ENCODE data around the gene CTSZ.

The CTSZ gene

DNA sequence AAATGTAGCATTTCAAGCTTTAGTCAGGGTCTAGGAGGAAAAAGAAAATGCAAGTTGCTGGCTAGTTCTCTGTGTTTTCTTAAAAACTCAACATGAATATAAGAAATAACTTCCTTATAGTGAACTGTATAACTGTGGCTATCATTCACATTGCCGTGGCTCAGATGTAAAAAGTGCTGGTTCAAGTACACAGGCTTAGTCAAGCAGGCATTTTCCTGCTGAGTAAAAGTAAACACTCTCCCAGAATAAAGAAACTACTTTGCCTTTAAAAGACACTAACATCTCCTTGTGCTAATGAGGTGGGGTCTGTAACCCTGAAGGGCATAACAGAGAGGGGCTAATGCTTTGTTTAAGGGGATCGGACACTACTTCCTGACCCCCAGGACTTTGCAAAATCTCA lies 21.8 kb upstream of the CTSZ start:
- peaks cover 25% of the 10 kb centered on the region for H3K4me1 ChIP-seq (ENCODE audit: control insufficient read depth, insufficient read depth, low read length)

DNA sequence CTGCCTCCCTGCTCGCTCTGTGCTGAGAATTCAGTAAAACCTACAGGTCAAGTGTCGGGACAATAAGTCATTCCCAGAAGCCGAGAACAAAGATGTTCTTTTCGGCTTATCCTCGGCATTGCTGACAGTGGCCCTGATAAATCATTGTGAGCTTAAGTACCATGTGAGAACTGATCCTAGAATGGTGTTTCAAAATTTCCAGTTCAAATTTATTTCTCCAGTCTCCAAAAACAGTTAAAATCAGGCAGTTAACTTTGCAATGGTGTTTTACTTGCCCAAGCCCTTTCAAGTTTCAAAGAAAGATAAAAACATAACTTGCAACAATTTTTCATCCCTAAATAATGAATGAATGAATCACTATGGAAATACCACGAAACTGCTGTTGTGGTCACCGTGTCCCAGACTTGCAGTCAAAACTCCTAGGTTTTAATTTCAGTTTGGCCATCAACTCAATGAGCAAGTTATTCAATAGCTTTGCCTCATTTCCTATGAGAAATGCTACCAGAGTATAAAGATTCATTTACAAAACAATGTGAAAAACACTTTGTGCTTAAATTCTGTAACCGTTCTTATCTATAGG lies 20.8 kb upstream of the CTSZ start:
- no peaks in the 10 kb centered on the region for H3K27me3 ChIP-seq (ENCODE audit: control insufficient read depth, insufficient read depth, low read length)
- no peaks in the 10 kb centered on the region for H3K36me3 ChIP-seq (ENCODE audit: control insufficient read depth, insufficient read depth, low read length)
- H3K4me3 ChIP-seq (ENCODE audit: low read length): no peak overlapping the region
- no peaks in the 10 kb centered on the region for H3K9me3 ChIP-seq (ENCODE audit: control insufficient read depth, low read length)
- H3K4me1 ChIP-seq (ENCODE audit: control insufficient read depth, insufficient read depth, low read length): peaks cover 22% of the 10 kb centered on the region
- H3K9ac ChIP-seq (ENCODE audit: low read length): no peak overlapping the region

More for the DNA sequence above, 21.8 kb upstream of the CTSZ start:
- H3K27me3 ChIP-seq (ENCODE audit: control insufficient read depth, insufficient read depth, low read length): no peaks in the 10 kb centered on the region
- no peak overlapping the region for H3K4me3 ChIP-seq (ENCODE audit: low read length)
- no peaks in the 10 kb centered on the region for H3K9me3 ChIP-seq (ENCODE audit: control insufficient read depth, low read length)
- no peaks in the 10 kb centered on the region for H3K36me3 ChIP-seq (ENCODE audit: control insufficient read depth, insufficient read depth, low read length)
- peak overlapping the region; percentile 19 for H3K9ac ChIP-seq (ENCODE audit: low read length)

DNA sequence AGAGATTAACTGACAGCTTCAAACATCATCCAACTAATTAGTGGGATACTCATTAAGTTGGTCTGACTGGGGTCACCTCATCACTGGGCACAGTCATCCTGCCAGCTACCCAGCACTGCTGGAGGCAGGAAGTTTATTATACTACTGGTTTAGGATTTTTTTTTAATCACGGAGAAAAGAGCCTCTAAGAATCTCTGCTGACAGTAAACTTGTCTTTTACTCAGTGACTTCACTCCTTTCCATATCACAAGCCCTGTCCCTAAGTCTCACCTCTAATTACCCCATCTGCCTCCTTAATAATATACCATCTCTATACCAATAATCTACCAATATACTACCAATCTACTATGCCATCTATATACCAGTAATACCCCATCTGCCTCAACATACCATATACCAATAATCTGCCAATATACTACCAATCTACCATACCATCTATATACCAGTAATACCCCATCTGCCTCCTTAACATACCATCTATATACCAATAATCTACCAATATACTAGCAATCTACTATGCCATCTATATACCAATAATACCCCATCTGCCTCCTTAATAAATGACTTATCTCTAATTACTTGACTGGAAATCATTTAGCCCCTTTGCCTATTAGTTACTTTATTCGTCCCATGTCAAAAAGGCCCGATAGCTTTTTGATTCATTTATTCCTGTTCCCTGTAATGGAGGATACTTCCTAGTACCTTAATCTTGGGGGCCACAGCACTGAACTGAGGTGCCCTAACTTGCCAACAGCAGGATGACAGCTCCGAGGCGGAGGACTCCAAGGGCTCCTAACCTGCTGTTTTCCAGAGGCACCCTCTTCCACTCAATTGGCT lies 20.1 kb upstream of the CTSZ start:
- Histone ChIP-seq H3K9ac (ENCODE audit: low read length) (no peak overlapping the region), H3K9me3 (ENCODE audit: control insufficient read depth, low read length) (no peaks in the 10 kb centered on the region), H3K36me3 (ENCODE audit: control insufficient read depth, insufficient read depth, low read length) (no peaks in the 10 kb centered on the region), H3K4me1 (ENCODE audit: control insufficient read depth, insufficient read depth, low read length) (peaks cover 20% of the 10 kb centered on the region), H3K27me3 (ENCODE audit: control insufficient read depth, insufficient read depth, low read length) (no peaks in the 10 kb centered on the region), H3K4me3 (ENCODE audit: low read length) (no peak overlapping the region)

DNA sequence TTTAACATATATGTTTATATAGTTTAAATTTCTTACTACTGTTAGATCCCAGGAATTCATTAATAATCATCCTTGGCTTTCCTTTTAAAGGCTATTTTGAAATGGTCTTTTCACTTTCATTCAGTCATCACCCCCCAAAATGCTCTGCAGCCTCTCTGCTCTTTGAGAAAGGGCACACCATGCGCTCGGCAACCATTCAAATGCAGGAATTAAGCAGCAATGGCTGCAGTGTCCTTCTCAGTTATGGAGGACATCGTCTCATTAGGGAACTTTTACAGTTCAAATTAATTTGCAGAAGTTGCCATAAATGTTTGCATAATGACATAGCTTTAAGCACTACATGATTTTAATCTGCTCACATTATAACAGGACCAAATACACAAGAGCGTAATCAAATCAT lies 18.5 kb upstream of the CTSZ start:
- no peak overlapping the region for H3K4me3 ChIP-seq (ENCODE audit: low read length)
- no peaks in the 10 kb centered on the region for H3K27me3 ChIP-seq (ENCODE audit: control insufficient read depth, insufficient read depth, low read length)
- no peaks in the 10 kb centered on the region for H3K9me3 ChIP-seq (ENCODE audit: control insufficient read depth, low read length)
- peaks cover 10% of the 10 kb centered on the region for H3K4me1 ChIP-seq (ENCODE audit: control insufficient read depth, insufficient read depth, low read length)
- no peak overlapping the region for H3K9ac ChIP-seq (ENCODE audit: low read length)
- H3K36me3 ChIP-seq (ENCODE audit: control insufficient read depth, insufficient read depth, low read length): no peaks in the 10 kb centered on the region

DNA sequence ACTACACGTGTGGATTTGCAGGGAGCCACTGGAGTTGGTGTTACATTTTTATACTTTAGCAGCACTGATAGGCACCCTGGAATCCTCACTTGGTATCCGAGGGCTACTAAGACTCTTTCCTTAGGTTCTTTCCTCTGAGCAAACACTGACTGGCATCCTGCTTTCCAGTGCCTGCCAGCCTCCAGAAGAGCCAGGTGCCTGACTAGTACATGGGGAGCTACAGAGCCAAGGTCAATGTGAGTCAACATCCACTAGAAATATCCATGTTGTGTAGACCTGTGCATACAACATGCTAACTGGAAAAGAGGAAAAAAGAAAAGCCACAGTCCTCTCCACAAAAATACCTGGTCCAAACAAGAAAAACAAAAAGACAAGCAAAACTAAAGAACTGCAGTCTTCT lies 18.0 kb upstream of the CTSZ start:
- no peaks in the 10 kb centered on the region for H3K27me3 ChIP-seq (ENCODE audit: control insufficient read depth, insufficient read depth, low read length)
- H3K9ac ChIP-seq (ENCODE audit: low read length): no peak overlapping the region
- no peak overlapping the region for H3K4me3 ChIP-seq (ENCODE audit: low read length)
- peaks cover 10% of the 10 kb centered on the region for H3K4me1 ChIP-seq (ENCODE audit: control insufficient read depth, insufficient read depth, low read length)
- no peaks in the 10 kb centered on the region for H3K9me3 ChIP-seq (ENCODE audit: control insufficient read depth, low read length)
- no peaks in the 10 kb centered on the region for H3K36me3 ChIP-seq (ENCODE audit: control insufficient read depth, insufficient read depth, low read length)

DNA sequence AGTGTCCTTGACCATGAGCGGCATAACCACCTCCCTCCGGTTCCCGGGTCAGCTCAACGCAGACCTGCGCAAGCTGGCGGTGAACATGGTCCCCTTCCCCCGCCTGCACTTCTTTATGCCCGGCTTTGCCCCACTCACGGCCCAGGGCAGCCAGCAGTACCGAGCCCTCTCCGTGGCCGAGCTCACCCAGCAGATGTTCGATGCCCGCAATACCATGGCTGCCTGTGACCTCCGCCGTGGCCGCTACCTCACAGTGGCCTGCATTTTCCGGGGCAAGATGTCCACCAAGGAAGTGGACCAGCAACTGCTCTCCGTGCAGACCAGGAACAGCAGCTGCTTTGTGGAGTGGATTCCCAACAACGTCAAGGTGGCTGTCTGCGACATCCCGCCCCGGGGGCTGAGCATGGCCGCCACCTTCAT lies 17.1 kb upstream of the CTSZ start:
- Histone ChIP-seq H3K9ac (ENCODE audit: low read length) (no peak overlapping the region), H3K4me1 (ENCODE audit: control insufficient read depth, insufficient read depth, low read length) (peaks cover 3% of the 10 kb centered on the region), H3K27me3 (ENCODE audit: control insufficient read depth, insufficient read depth, low read length) (no peaks in the 10 kb centered on the region), H3K4me3 (ENCODE audit: low read length) (no peak overlapping the region), H3K9me3 (ENCODE audit: control insufficient read depth, low read length) (no peaks in the 10 kb centered on the region), H3K36me3 (ENCODE audit: control insufficient read depth, insufficient read depth, low read length) (no peaks in the 10 kb centered on the region)

DNA sequence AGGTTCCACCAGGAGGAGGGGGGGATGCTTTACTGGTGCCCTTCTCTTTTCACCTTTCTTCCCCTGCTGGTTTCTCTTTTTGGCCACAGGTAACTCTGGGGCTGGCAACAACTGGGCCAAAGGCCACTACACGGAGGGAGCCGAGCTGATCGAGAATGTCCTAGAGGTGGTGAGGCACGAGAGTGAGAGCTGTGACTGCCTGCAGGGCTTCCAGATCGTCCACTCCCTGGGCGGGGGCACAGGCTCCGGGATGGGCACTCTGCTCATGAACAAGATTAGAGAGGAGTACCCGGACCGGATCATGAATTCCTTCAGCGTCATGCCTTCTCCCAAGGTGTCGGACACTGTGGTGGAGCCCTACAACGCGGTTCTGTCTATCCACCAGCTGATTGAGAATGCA lies 16.6 kb upstream of the CTSZ start:
- Histone ChIP-seq H3K9me3 (ENCODE audit: control insufficient read depth, low read length) (no peaks in the 10 kb centered on the region), H3K36me3 (ENCODE audit: control insufficient read depth, insufficient read depth, low read length) (no peaks in the 10 kb centered on the region)

DNA sequence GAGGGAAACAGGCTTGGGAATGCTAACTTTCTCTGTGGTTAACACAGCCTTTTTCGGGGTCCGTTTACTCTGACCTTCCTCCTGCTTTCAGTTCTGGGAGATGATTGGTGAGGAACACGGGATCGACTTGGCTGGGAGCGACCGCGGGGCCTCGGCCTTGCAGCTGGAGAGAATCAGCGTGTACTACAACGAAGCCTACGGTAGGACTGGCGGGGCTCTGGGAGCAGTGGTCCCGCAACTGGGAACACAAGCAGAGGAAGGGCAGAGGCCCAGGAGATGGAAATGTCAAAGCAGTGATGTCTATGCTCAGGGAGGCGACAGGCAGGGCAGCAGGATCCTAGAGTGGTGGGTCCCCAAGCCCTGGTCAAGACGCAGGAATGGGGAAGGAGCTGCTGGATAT lies 15.7 kb upstream of the CTSZ start:
- Histone ChIP-seq H3K36me3 (ENCODE audit: control insufficient read depth, insufficient read depth, low read length) (no peaks in the 10 kb centered on the region), H3K9me3 (ENCODE audit: control insufficient read depth, low read length) (no peaks in the 10 kb centered on the region), H3K4me1 (ENCODE audit: control insufficient read depth, insufficient read depth, low read length) (no peaks in the 10 kb centered on the region), H3K4me3 (ENCODE audit: low read length) (no peak overlapping the region), H3K27me3 (ENCODE audit: control insufficient read depth, insufficient read depth, low read length) (no peaks in the 10 kb centered on the region), H3K9ac (ENCODE audit: low read length) (no peak overlapping the region)

More for the DNA sequence above, 16.6 kb upstream of the CTSZ start:
- H3K27me3 ChIP-seq (ENCODE audit: control insufficient read depth, insufficient read depth, low read length): no peaks in the 10 kb centered on the region
- H3K9ac ChIP-seq (ENCODE audit: low read length): no peak overlapping the region
- H3K4me1 ChIP-seq (ENCODE audit: control insufficient read depth, insufficient read depth, low read length): no peaks in the 10 kb centered on the region
- H3K4me3 ChIP-seq (ENCODE audit: low read length): no peak overlapping the region

DNA sequence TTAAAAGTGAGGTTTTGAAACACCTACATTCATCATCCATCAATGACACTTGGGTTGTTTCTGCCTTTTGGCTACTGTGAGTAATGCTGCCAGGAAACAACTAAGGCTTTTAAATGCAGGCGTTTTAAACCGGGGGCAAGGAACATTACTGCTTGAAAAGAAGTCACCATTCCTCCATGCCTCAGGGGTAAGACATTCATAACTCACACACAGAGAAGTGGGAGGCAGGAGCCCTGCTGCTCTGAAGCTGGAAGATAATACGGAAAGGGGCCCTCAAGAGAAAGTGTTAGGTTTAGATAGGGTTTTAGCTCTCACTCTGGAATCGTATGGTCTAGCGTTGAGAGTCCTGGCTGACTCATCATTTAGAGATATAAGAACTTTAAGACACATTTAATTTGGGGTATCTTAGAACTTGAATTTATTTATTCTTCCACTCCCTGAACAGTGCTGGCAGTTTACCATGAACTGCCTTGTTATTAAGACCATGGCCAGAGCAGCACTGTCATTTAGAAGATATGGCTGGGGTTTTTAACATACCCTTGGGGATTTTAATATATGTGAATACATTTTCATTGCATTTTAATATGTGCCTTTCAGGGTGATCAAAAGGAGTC lies 14.0 kb upstream of the CTSZ start:
- Histone ChIP-seq H3K27me3 (ENCODE audit: control insufficient read depth, insufficient read depth, low read length) (no peaks in the 10 kb centered on the region), H3K9ac (ENCODE audit: low read length) (no peak overlapping the region), H3K4me1 (ENCODE audit: control insufficient read depth, insufficient read depth, low read length) (no peaks in the 10 kb centered on the region), H3K36me3 (ENCODE audit: control insufficient read depth, insufficient read depth, low read length) (no peaks in the 10 kb centered on the region), H3K9me3 (ENCODE audit: control insufficient read depth, low read length) (no peaks in the 10 kb centered on the region), H3K4me3 (ENCODE audit: low read length) (no peak overlapping the region)

DNA sequence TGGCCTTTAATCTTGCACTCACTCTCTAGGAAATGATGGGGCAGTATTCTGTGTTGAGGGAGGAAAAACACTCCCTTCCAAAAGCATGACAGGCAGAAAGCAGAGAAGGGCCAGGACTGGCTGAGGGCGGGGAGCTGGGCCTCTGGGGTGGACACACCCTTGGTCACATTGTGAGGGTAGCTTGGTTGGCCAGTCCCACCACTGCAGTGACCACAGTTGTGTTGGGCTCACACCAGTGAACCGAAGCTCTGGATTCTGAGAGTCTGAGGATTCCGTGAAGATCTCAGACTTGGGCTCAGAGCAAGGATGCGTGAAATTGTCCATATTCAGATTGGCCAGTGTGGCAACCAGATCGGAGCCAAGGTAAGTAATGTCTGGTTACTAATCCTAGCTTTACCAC lies 12.2 kb upstream of the CTSZ start, which contains the start of gene TUBB1:
Gene TUBB1, plus strand, starts transcription at position 213 of the 400 bp plus-strand sequence. Its CDS starts 94 bp downstream, at position 307.
- no peaks in the 10 kb centered on the region for H3K4me1 ChIP-seq (ENCODE audit: control insufficient read depth, insufficient read depth, low read length)
- H3K27me3 ChIP-seq (ENCODE audit: control insufficient read depth, insufficient read depth, low read length): no peaks in the 10 kb centered on the region
- no peaks in the 10 kb centered on the region for H3K36me3 ChIP-seq (ENCODE audit: control insufficient read depth, insufficient read depth, low read length)
- H3K9me3 ChIP-seq (ENCODE audit: control insufficient read depth, low read length): no peaks in the 10 kb centered on the region
- H3K9ac ChIP-seq (ENCODE audit: low read length): no peak within 1 kb of the TSS
- H3K4me3 ChIP-seq (ENCODE audit: low read length): no peak within 1 kb of the TSS

DNA sequence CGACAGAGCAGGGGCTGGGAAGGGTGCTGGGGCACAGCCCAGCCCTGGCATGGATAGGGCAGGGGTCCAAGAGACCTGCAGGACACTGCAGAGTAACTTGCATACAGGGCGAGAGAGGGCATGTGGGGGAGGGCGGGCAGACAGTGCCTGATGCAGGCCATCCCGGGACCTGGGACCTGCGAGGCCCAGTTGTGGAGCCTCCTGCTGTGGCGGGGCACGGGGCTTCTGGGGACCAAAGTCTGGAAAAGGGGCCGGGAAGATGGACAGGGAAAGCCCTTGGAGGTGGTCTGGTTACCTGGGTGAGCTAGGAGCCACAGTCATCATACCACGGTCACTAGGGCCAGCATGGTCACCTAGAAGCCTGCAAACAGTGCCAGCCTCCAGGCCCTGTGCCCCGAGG lies 11.8 kb upstream of the CTSZ start:
- no peak overlapping the region for H3K9ac ChIP-seq (ENCODE audit: low read length)

DNA sequence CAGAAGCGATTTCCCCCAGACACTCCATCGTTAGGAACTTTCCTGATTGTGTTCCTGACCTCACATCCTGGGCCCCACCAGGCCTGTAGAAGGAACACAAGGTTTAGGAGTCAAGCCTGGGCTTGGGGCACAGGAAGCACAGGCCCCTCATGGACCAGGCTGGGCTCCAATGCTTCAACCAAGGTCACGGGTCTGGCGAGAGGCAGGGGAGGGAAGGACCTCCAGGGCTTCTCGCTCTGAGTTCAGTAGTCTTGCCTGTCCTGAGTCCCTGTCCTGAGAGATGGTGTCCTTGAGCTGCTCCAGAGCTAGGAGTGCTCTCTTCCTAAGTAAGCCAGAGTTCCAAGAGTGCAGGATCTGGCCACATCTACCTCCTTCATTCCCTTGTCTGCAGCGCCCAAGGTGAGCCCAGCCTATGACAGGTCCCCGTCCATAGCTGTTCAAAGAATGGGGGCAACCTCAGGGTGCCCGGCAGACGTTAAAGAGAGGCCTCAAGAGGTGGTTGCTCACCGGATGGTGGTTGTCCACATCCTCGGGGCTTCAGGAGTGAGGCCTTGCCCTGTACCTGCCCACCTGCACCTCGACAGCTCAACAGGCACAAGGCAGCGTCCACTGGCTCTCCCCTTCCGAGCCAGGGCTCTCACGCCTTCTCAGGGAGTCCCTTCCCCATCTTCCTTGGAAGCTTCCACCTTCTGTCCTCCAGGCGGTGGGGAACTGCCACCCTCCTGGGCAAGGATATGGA lies 10.6 kb upstream of the CTSZ start:
- H3K36me3 ChIP-seq (ENCODE audit: control insufficient read depth, insufficient read depth, low read length): no peaks in the 10 kb centered on the region
- H3K4me1 ChIP-seq (ENCODE audit: control insufficient read depth, insufficient read depth, low read length): no peaks in the 10 kb centered on the region
- no peaks in the 10 kb centered on the region for H3K27me3 ChIP-seq (ENCODE audit: control insufficient read depth, insufficient read depth, low read length)
- H3K9me3 ChIP-seq (ENCODE audit: control insufficient read depth, low read length): no peaks in the 10 kb centered on the region
- H3K4me3 ChIP-seq (ENCODE audit: low read length): no peak overlapping the region
- no peak overlapping the region for H3K9ac ChIP-seq (ENCODE audit: low read length)

More for the DNA sequence above, 11.8 kb upstream of the CTSZ start:
- no peaks in the 10 kb centered on the region for H3K4me1 ChIP-seq (ENCODE audit: control insufficient read depth, insufficient read depth, low read length)
- no peaks in the 10 kb centered on the region for H3K27me3 ChIP-seq (ENCODE audit: control insufficient read depth, insufficient read depth, low read length)
- no peak overlapping the region for H3K4me3 ChIP-seq (ENCODE audit: low read length)
- H3K9me3 ChIP-seq (ENCODE audit: control insufficient read depth, low read length): no peaks in the 10 kb centered on the region
- H3K36me3 ChIP-seq (ENCODE audit: control insufficient read depth, insufficient read depth, low read length): no peaks in the 10 kb centered on the region

Measured in mucosa of stomach (tissue), 1 donor.